Right lobe of liver (tissue), 4 donors: Measurements from ENCODE around the gene WDR1.

Source experiments
- POLR2A ChIP-seq: fragments of 450-650 bp; IDR thresholded peaks from one replicate; pipeline ENCODE4 v1.6.1; 2017; ENCODE audit warnings: antibody characterized with exemption, mild to moderate bottlenecking
- TF ChIP-seq, protein P1 (sequence below), 4 donors: fragments of 200-600 bp in 3 of 4; fragments of 450-650 bp in 1 of 4; IDR thresholded peaks; one replicate each; pipeline versions ENCODE4 v1.5.1 to v1.8.0; 2016 to 2022; ENCODE audit warnings: antibody characterized with exemption in 4 of 4, mild to moderate bottlenecking in 2 of 4
- donor health status: DM: no; HTN: no; CAD: no.
- donor health status: DM: no; HTN: no; CAD: no.
- donor health status: DM: no; HTN: yes; CAD: no.

DNA sequence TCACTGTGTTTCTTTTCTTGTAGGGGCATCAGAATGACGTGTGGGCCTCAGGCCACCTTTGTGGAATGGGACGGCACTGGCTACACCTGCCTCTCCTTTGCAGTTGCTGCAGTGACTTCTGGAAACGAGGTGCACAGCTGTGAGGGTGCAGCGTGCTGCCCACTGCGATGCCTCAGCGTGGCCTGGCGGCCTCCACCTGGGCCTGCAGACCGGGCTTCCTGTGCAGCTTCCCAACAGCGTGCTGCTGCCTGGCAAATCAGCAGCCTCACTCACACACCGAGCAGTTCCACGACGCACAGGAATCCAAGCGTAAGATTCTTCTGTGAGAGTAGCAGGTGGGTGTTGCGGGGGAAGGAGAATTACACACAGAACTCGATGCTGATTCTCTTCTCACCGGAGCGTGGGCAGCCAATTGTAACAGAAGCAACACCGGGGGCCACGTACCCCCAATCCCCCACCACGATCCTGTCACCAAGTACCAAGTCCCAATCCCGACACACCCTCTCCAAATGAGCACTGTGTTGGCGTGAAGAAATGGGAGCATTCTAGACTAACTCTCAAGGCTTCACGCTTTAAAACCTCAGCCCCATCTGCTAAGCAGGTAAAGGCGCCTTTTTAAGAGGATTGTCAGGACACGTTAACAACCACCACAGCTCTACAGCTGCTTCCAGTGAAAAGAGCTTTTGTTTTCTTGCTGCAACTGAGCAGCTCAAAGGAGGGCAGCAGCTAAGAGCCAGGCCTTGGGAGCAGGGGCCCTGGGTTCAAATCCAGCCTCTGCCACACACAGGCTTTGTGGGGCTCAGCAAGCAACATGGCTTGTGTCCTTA is 16.9 kb downstream of the WDR1 start:
- TF ChIP-seq, protein P1, sequence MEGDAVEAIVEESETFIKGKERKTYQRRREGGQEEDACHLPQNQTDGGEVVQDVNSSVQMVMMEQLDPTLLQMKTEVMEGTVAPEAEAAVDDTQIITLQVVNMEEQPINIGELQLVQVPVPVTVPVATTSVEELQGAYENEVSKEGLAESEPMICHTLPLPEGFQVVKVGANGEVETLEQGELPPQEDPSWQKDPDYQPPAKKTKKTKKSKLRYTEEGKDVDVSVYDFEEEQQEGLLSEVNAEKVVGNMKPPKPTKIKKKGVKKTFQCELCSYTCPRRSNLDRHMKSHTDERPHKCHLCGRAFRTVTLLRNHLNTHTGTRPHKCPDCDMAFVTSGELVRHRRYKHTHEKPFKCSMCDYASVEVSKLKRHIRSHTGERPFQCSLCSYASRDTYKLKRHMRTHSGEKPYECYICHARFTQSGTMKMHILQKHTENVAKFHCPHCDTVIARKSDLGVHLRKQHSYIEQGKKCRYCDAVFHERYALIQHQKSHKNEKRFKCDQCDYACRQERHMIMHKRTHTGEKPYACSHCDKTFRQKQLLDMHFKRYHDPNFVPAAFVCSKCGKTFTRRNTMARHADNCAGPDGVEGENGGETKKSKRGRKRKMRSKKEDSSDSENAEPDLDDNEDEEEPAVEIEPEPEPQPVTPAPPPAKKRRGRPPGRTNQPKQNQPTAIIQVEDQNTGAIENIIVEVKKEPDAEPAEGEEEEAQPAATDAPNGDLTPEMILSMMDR (IDR thresholded peaks at IDR 0.05), result no peak
- TF ChIP-seq POLR2A, result no peak
